ENCODE measurements around the gene ACTA2. TPM values are rescaled to one million over a fixed set of nuclear protein-coding genes. Genes with fewer than 3 reads are reported as not detected.
A peak's percentile ranks its signal among the peaks of the same experiment; 100 is the strongest.

ACTA2 gene
- total RNA-seq, 1 donor from 2014 or later, result 11.3 TPM

DNA sequence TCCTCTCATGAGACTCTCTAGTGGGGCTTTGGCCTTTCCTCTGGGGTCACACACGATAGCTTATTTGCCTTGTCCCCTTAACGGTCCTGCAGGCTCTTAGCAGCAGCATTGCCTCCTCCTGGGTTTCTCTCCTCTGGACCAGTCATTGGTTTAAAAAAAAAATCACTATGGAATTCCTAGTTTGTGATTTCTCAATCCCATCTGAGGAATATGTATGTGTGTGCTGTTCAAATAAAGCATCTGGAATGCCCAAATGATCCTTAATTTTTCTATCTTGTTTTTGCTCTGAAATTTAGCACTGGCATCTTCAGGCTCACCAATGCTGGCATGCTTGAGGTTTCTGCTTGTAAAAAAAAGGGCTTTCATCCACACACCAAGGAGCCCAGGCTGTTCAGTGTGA lies 30.5 kb downstream of the ACTA2 start:
- peaks cover 79% of the 10 kb centered on the region for H3K36me3 Mint-ChIP-seq (ENCODE audit: low read depth)
- intact Hi-C loops (cut with micrococcal nuclease), result no loop called here
- no peak overlapping the region for H3K27ac Mint-ChIP-seq
- H3K4me3 Mint-ChIP-seq (ENCODE audit: low read depth), result no peak overlapping the region
- no peak for DNase-seq (ENCODE audit: low spot score)
- no peaks in the 10 kb centered on the region for H3K27me3 Mint-ChIP-seq (ENCODE audit: low read depth)
- no peaks in the 10 kb centered on the region for H3K9me3 Mint-ChIP-seq
- peaks cover 7% of the 10 kb centered on the region for H3K4me1 Mint-ChIP-seq (ENCODE audit: low read depth)

DNA sequence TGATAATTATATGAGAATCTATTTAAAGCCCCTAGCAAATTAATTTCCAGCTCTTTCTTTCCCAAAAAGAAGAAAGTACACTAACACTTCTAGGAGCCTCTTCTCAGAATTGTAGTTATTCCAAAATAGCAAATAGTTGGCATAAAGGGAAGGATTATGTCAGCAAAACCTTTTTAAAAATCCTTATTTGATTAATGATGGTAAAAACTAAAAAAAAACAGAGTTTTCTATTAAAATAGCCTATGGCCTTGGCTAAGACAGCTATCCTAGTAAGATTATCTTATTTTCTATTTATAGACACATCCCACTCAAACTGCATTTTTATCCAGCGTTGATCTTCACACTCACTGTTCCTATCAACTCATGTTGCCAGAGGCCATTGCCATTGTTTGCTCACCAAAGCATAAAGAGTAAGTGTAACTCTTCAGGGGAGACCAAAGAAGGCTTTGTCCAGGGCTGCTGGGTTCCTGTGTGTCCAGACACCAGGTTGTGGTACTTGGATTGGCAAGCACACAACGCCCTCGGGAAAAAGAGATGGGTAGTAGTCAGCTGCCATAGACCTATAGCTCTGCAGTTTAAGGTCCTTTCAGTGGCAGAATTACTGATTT lies 31.5 kb downstream of the ACTA2 start:
- no peaks in the 10 kb centered on the region for H3K9me3 Mint-ChIP-seq
- no peak overlapping the region for H3K27ac Mint-ChIP-seq
- intact Hi-C loops (cut with micrococcal nuclease), result no loop called here
- peaks cover 77% of the 10 kb centered on the region for H3K36me3 Mint-ChIP-seq (ENCODE audit: low read depth)
- no peaks in the 10 kb centered on the region for H3K27me3 Mint-ChIP-seq (ENCODE audit: low read depth)
- DNase-seq (ENCODE audit: low spot score), result no peak
- peaks cover 9% of the 10 kb centered on the region for H3K4me1 Mint-ChIP-seq (ENCODE audit: low read depth)
- no peak overlapping the region for H3K4me3 Mint-ChIP-seq (ENCODE audit: low read depth)

DNA sequence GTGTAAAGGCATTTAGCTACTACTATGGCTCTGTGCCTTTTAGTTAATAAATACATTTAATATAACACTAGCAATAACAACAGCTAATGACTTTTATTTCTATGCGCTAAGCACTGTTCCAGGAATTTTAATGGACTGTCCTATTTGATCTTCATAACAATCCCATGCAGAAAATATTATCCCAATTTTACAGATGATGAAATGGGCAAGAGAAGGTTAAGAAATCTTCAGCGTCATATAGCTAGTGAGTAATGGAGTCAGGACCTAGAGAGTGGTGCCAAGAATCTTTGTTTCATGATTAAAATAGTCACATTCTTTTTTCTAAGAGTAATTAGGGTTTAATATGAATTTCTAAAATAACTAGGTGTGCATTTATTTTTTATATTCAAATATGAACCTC lies 32.4 kb downstream of the ACTA2 start:
- Mint-ChIP-seq H3K36me3 (ENCODE audit: low read depth) (peaks cover 83% of the 10 kb centered on the region), H3K27ac (no peak overlapping the region)
- intact Hi-C loops (cut with micrococcal nuclease), result no loop called here

DNA sequence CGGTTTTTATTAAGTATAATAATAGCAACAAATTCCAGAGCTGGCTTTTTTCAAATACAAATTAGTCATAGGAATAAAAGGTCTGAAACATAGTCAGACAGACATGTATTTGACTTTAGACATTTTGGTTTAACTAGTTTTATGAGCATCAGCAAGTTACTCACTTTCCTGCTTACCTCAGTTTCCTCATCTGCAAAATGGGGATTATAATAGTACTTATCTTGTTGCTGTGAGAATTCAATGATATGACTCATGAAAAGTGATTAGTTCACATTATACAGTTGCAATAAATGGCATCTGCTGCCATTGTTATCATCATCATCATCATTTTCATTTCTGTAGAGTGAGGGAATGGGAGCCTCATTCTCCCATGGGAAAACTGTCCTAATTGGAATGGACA lies 33.5 kb downstream of the ACTA2 start:
- intact Hi-C loops (cut with micrococcal nuclease), result no loop called here
- Mint-ChIP-seq H3K27ac (no peak overlapping the region), H3K9me3 (no peaks in the 10 kb centered on the region), H3K4me1 (ENCODE audit: low read depth) (peaks cover 13% of the 10 kb centered on the region), H3K27me3 (ENCODE audit: low read depth) (no peaks in the 10 kb centered on the region), H3K36me3 (ENCODE audit: low read depth) (peaks cover 80% of the 10 kb centered on the region), H3K4me3 (ENCODE audit: low read depth) (no peak overlapping the region)
- DNase-seq (ENCODE audit: low spot score), result no peak

More for the DNA sequence above, 32.4 kb downstream of the ACTA2 start:
- DNase-seq (ENCODE audit: low spot score), result no peak
- Mint-ChIP-seq H3K4me1 (ENCODE audit: low read depth) (peaks cover 16% of the 10 kb centered on the region), H3K9me3 (no peaks in the 10 kb centered on the region), H3K4me3 (ENCODE audit: low read depth) (no peak overlapping the region), H3K27me3 (ENCODE audit: low read depth) (no peaks in the 10 kb centered on the region)

DNA sequence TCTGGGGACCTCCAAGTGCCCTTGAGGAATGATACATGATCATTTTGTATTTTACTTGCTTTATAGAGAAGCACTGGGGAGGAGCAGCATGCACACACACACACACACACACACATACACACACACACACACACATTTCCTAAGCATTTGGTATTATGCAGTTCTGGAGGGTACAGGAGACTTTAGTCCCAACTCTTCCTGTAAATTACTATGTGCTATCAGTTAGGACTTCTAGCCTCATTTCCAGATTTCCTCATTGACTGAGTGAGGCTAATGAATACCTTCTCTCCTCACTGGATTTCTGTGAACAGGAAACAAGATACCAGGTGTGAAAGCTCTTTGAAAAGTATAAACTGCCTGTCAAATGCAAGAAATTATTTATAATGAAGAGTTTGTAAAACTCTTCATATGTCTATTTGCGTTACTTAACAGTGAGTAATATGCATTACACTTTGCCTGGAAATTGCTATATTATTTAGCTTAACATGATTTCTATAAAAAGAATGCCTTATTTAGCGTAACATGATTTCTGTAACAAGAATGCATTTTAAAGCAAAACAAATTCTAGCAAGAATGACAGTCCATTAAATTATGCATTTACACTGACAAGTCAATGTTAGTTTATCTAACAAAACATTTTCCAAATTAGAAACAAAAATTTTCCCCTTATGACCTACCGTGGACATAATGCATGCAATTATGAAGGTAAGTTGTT lies 34.2 kb downstream of the ACTA2 start:
- Mint-ChIP-seq H3K4me1 (ENCODE audit: low read depth) (peaks cover 13% of the 10 kb centered on the region), H3K27me3 (ENCODE audit: low read depth) (no peaks in the 10 kb centered on the region), H3K36me3 (ENCODE audit: low read depth) (peaks cover 78% of the 10 kb centered on the region), H3K27ac (no peak overlapping the region), H3K4me3 (ENCODE audit: low read depth) (no peak overlapping the region), H3K9me3 (no peaks in the 10 kb centered on the region)
- DNase-seq (ENCODE audit: low spot score), result no peak
- intact Hi-C loops (cut with micrococcal nuclease), result no loop called here

DNA sequence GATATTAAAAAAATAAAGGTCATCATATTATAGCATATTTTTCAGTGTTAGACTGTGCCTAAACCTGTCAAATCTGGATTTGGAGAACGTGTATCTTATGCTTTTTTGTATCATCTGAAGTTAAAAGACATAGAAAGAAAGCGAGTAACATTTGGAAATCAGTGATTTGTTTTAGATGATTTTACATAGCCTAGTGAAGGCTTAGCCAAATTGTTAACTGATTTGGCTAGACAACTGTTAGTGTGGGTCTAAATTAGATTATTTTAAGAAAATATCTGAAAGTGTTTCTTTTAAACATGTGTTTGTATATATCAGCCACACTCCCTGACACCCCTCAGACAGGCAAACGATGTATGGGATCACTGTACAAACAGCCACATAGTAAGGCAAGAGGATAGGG lies 35.6 kb downstream of the ACTA2 start:
- Mint-ChIP-seq H3K27me3 (ENCODE audit: low read depth) (no peaks in the 10 kb centered on the region), H3K36me3 (ENCODE audit: low read depth) (peaks cover 79% of the 10 kb centered on the region), H3K4me3 (ENCODE audit: low read depth) (no peak overlapping the region), H3K9me3 (no peaks in the 10 kb centered on the region), H3K4me1 (ENCODE audit: low read depth) (peaks cover 13% of the 10 kb centered on the region), H3K27ac (no peak overlapping the region)
- intact Hi-C loops (cut with micrococcal nuclease), result no loop called here
- no peak for DNase-seq (ENCODE audit: low spot score)

DNA sequence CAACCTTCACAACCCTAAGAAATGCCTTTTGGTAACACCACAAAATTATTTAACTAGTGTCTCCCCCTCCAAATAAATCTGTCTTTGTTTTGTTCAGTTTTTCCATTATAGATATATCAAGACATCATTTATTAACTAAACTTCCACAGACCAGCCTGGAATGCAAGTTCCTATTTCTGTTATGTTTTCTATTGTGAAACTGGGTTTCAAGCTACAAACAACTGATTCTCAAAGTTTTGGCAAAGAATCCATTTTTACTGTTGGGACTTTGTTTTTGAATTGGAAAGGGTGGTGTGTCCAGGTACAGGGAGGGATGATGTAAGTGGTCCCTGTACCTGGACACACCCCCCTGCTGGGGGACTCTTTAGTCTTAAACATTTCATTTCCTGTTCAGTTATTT lies 36.3 kb downstream of the ACTA2 start:
- Mint-ChIP-seq H3K27me3 (ENCODE audit: low read depth) (no peaks in the 10 kb centered on the region), H3K4me1 (ENCODE audit: low read depth) (peaks cover 14% of the 10 kb centered on the region), H3K9me3 (no peaks in the 10 kb centered on the region), H3K27ac (no peak overlapping the region), H3K36me3 (ENCODE audit: low read depth) (peaks cover 79% of the 10 kb centered on the region), H3K4me3 (ENCODE audit: low read depth) (no peak overlapping the region)
- no peak for DNase-seq (ENCODE audit: low spot score)
- intact Hi-C loops (cut with micrococcal nuclease), result no loop called here

DNA sequence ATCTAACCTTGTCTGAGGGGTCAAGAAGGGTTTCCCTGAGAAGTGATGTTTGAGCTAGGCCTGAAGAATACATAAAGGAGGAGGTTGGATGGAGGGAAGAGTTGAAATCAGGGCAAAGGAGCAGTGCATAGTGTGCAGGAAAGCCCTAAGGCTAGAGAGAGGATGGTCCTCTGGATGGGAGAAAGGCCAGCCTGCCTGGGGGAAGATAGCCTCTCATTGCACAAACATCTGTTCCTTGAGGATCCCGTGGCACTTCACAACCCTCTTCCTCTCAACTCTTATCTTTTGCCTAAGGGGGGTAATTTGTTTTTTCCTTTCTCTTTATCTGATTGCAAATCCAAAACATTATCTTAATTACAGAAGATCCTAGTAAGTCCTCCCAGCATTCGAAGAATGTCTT lies 36.8 kb downstream of the ACTA2 start:
- peaks cover 13% of the 10 kb centered on the region for H3K4me1 Mint-ChIP-seq (ENCODE audit: low read depth)
- peak overlapping the region; percentile 36 for H3K27ac Mint-ChIP-seq
- H3K9me3 Mint-ChIP-seq, result no peaks in the 10 kb centered on the region
- intact Hi-C loops (cut with micrococcal nuclease), result no loop called here
- DNase-seq (ENCODE audit: low spot score), result no peak
- H3K36me3 Mint-ChIP-seq (ENCODE audit: low read depth), result peaks cover 80% of the 10 kb centered on the region
- H3K4me3 Mint-ChIP-seq (ENCODE audit: low read depth), result no peak overlapping the region
- no peaks in the 10 kb centered on the region for H3K27me3 Mint-ChIP-seq (ENCODE audit: low read depth)

DNA sequence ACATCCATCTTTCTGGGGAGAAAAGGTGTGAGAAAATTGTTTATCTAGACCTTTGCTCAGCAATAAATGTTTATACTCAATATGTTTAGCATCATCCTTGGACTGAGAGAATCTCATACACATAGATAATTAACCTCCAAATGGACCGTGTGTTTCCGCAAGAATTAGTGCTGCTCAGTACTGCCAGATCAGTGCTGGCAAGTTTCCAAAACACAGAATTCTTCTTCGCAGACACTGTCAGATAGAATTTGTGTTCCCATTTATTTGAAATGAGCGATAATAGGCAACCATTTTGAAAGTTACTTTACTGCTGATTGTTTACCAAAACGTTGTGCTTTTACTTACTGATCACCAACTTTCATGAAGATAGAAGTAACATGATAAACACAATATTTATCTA lies 38.8 kb downstream of the ACTA2 start:
- Mint-ChIP-seq H3K27ac (no peak overlapping the region), H3K27me3 (ENCODE audit: low read depth) (no peaks in the 10 kb centered on the region), H3K4me3 (ENCODE audit: low read depth) (no peak overlapping the region), H3K36me3 (ENCODE audit: low read depth) (peaks cover 82% of the 10 kb centered on the region), H3K9me3 (no peaks in the 10 kb centered on the region), H3K4me1 (ENCODE audit: low read depth) (peaks cover 12% of the 10 kb centered on the region)
- no peak for DNase-seq (ENCODE audit: low spot score)
- intact Hi-C loops (cut with micrococcal nuclease), result no loop called here

DNA sequence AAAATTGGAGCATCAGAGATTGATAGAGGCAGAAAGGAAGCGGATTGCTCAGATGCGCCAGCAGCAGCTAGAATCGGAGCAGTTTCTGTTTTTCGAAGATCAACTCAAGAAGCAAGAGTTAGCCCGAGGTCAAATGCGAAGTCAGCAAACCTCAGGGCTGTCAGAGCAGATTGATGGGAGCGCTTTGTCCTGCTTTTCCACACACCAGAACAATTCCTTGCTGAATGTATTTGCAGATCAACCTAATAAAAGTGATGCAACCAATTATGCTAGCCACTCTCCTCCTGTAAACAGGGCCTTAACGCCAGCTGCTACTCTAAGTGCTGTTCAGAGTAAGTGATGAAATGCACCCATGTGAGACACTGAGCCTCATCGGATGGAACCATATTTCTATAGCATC lies 39.4 kb downstream of the ACTA2 start:
- DNase-seq (ENCODE audit: low spot score), result no peak
- Mint-ChIP-seq H3K4me1 (ENCODE audit: low read depth) (peaks cover 19% of the 10 kb centered on the region), H3K27ac (no peak overlapping the region), H3K27me3 (ENCODE audit: low read depth) (no peaks in the 10 kb centered on the region), H3K4me3 (ENCODE audit: low read depth) (no peak overlapping the region), H3K9me3 (no peaks in the 10 kb centered on the region), H3K36me3 (ENCODE audit: low read depth) (peaks cover 86% of the 10 kb centered on the region)
- intact Hi-C loops (cut with micrococcal nuclease), result no loop called here

DNA sequence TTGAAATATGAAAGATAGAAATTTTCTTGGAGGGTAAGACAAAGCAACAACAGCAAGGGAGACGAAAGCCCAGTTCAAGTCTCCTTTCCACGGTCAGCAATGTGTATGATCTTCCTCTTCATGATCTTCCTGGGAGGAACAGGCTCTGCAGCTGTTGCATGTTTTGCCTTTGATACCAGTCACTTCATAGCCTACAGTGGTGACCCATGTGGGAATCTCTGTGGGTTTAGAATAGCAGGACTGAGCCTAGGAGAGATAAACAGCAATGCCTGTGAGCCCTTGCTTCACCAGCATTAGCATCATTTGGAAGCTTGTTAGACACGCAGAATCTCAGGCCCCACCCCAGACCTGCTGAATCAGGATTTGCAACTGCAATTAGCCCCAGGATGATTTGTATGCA lies 40.7 kb downstream of the ACTA2 start:
- Mint-ChIP-seq H3K4me3 (ENCODE audit: low read depth) (no peak overlapping the region), H3K4me1 (ENCODE audit: low read depth) (peaks cover 22% of the 10 kb centered on the region), H3K27ac (peak overlapping the region; percentile 12), H3K27me3 (ENCODE audit: low read depth) (no peaks in the 10 kb centered on the region), H3K9me3 (no peaks in the 10 kb centered on the region), H3K36me3 (ENCODE audit: low read depth) (peaks cover 86% of the 10 kb centered on the region)
- no peak for DNase-seq (ENCODE audit: low spot score)
- intact Hi-C loops (cut with micrococcal nuclease), result no loop called here

DNA sequence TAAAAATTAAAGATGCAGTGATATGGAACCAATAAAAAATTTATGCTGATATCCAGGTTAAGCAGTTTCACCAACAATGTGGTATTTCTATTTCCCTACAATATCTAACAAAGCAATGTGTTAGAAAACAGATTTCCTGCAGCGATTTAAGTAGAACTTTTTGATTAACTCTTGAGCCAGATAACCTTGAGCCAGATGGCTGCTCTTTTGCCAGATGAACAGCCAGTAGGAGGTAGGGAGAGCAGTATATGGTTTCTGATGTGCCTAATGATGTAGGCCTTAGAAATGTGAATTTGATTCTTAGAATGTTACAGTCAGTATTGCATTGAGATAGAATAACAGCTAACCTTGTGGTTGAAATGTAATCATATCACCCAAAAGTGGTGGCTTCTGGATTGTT lies 41.5 kb downstream of the ACTA2 start:
- intact Hi-C loops (cut with micrococcal nuclease), result no loop called here
- peaks cover 20% of the 10 kb centered on the region for H3K4me1 Mint-ChIP-seq (ENCODE audit: low read depth)
- H3K4me3 Mint-ChIP-seq (ENCODE audit: low read depth), result no peak overlapping the region
- no peaks in the 10 kb centered on the region for H3K9me3 Mint-ChIP-seq
- no peak for DNase-seq (ENCODE audit: low spot score)
- H3K27ac Mint-ChIP-seq, result no peak overlapping the region
- no peaks in the 10 kb centered on the region for H3K27me3 Mint-ChIP-seq (ENCODE audit: low read depth)
- H3K36me3 Mint-ChIP-seq (ENCODE audit: low read depth), result peaks cover 83% of the 10 kb centered on the region

DNA sequence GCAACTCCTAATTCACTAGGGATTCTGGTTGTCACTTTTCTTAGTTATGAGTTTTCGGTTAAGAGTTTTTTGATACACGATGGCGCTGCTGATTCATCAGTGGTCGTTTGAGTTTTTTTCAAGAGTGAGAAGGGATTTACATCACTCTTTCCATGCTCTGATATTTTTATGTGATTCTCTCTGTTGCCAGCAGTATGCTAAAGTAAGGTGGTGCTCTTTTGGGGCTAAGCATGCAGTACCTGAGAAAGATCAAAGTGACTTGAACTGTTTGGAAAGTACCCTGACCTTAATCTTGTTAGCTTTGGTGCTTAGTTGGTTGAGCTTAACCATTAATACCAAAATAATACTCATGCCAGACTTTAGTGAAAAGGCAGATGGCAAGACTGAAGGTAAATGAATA lies 44.4 kb downstream of the ACTA2 start:
- no peak for DNase-seq (ENCODE audit: low spot score)
- no peaks in the 10 kb centered on the region for H3K9me3 Mint-ChIP-seq
- no peaks in the 10 kb centered on the region for H3K27me3 Mint-ChIP-seq (ENCODE audit: low read depth)
- H3K27ac Mint-ChIP-seq, result peak overlapping the region; percentile 79
- peaks cover 86% of the 10 kb centered on the region for H3K36me3 Mint-ChIP-seq (ENCODE audit: low read depth)
- intact Hi-C loops (cut with micrococcal nuclease), result no loop called here
- H3K4me3 Mint-ChIP-seq (ENCODE audit: low read depth), result no peak overlapping the region
- peaks cover 21% of the 10 kb centered on the region for H3K4me1 Mint-ChIP-seq (ENCODE audit: low read depth)

Data from activated T-helper 2 cell treated with anti-CD3 and anti-CD28 coated beads, Interferon-gamma antibody, Interleukin-2, Interleukin-4, amounts not matched to agents 10 μg/mL and 5 μg/mL and 100 μg/mL, durations not matched to agents 14 hours and 24 hours and 36 hours (primary cell).